IMR-90 (cell line): ENCODE data around the gene CUX1. TPM values are rescaled to one million over a fixed set of nuclear protein-coding genes. Genes with fewer than 3 reads are reported as not detected.

Experiments used
- ATAC-seq: fragments of 200-7000 bp; cut with Tn5 transposase; 2 replicates; pipeline ENCODE4 v1.9.1; 2020; ENCODE audit warnings: low read depth, mild to moderate bottlenecking, moderate library complexity
- BruUV-seq: library from RNA; stranded (reverse); fragments of 400-500 nt; replicated peaks from 2 replicates; lab custom pipeline; 2021; lab: Mats Ljungman, UMichigan
- CTCF ChIA-PET: fragments of 300-600 bp; formaldehyde crosslinking; extraction: SDS; loops from one replicate; lab custom pipeline; 2021; ENCODE audit warnings: antibody characterized with exemption; lab: Yijun Ruan, JAX
- POLR2A ChIA-PET: fragments of 300-600 bp; sonication (Branson Sonifier 250); formaldehyde crosslinking; loops from one replicate; lab custom pipeline; 2022; ENCODE audit warnings: antibody characterized with exemption; ENCODE audit not compliant: unreplicated experiment; lab: Charles Lee
- DNase-seq: peaks from one replicate; pipeline ENCODE4 v3.0.0; 2013
- H2AFZ ChIP-seq: replicated peaks from 2 replicates; pipeline ENCODE3; 2013; ENCODE audit warnings: low read length, mild to moderate bottlenecking; ENCODE audit not compliant: poor library complexity
- H2AK5ac ChIP-seq: 2 replicates; pipeline ENCODE4 v1.6.1; 2013; ENCODE audit warnings: low read depth, low read length, inconsistent platforms
- H2AK9ac ChIP-seq: replicated peaks from 2 replicates; pipeline ENCODE3; 2013; ENCODE audit warnings: mild to moderate bottlenecking, low read depth, low read length, moderate library complexity; ENCODE audit not compliant: poor library complexity
- H2BK120ac ChIP-seq: 2 replicates; pipeline ENCODE4 v1.6.1; 2013; ENCODE audit warnings: low read depth, low read length, inconsistent platforms
- H2BK15ac ChIP-seq: 3 replicates; pipeline ENCODE4 v1.6.1; 2013; ENCODE audit warnings: low read depth, low read length, inconsistent platforms
- H2BK20ac ChIP-seq: 2 replicates; pipeline ENCODE4 v1.6.1; 2013; ENCODE audit warnings: low read depth, mild to moderate bottlenecking, inconsistent platforms, low read length, moderate library complexity
- H2BK5ac ChIP-seq: 2 replicates; pipeline ENCODE4 v1.6.1; 2013; ENCODE audit warnings: mild to moderate bottlenecking, low read depth, low read length, inconsistent platforms; ENCODE audit not compliant: poor library complexity, severe bottlenecking
- H3K14ac ChIP-seq: replicated peaks from 2 replicates; pipeline ENCODE4 v1.6.1; 2013; ENCODE audit warnings: low read depth, low read length, inconsistent platforms
- H3K18ac ChIP-seq: 2 replicates; pipeline ENCODE4 v1.6.1; 2013; ENCODE audit warnings: low read depth, low read length, control low read depth
- H3K23ac ChIP-seq: 2 replicates; pipeline ENCODE4 v1.6.1; 2013; ENCODE audit warnings: low read depth, low read length, inconsistent platforms
- H3K27ac ChIP-seq: 2 replicates; pipeline ENCODE4 v1.5.1; 2013; ENCODE audit warnings: mild to moderate bottlenecking, control low read depth, low read length; ENCODE audit not compliant: insufficient read depth
- H3K27me3 ChIP-seq: 2 replicates; pipeline ENCODE4 v1.6.1; 2013; ENCODE audit warnings: low read length; ENCODE audit not compliant: control insufficient read depth, insufficient read depth
- H3K36me3 ChIP-seq: 2 replicates; pipeline ENCODE4 v1.6.1; 2013; ENCODE audit warnings: low read length, mixed read lengths; ENCODE audit not compliant: control insufficient read depth, insufficient read depth
- H3K4ac ChIP-seq: 2 replicates; pipeline ENCODE4 v1.6.1; 2013; ENCODE audit warnings: low read depth, low read length, inconsistent platforms
- H3K4me1 ChIP-seq: 2 replicates; pipeline ENCODE4 v1.6.1; 2013; ENCODE audit warnings: low read length, mixed read lengths; ENCODE audit not compliant: control insufficient read depth, insufficient read depth
- H3K4me2 ChIP-seq: 2 replicates; pipeline ENCODE4 v1.6.1; 2013; ENCODE audit warnings: low read depth, mild to moderate bottlenecking, control low read depth, low read length, moderate library complexity
- H3K4me3 ChIP-seq: 2 replicates; pipeline ENCODE4 v1.5.1; 2013; ENCODE audit warnings: low read depth, mild to moderate bottlenecking, control low read depth, low read length, moderate library complexity; ENCODE audit not compliant: insufficient read depth
- H3K56ac ChIP-seq: 2 replicates; pipeline ENCODE4 v1.6.1; 2013; ENCODE audit warnings: low read length, inconsistent platforms; ENCODE audit not compliant: insufficient read depth; ENCODE audit errors: extremely low read depth
- H3K79me1 ChIP-seq, 2 experiments: 2 replicates each; pipeline ENCODE4 v1.6.1; 2013; ENCODE audit warnings: low read length in 2 of 2, inconsistent platforms in 1 of 2, low read depth in 1 of 2
- H3K9ac ChIP-seq: 2 replicates; pipeline ENCODE4 v1.6.1; 2013; ENCODE audit warnings: low read depth, low read length, control low read depth
- H3K9me1 ChIP-seq: 2 replicates; pipeline ENCODE4 v1.6.1; 2013; ENCODE audit warnings: low read length, inconsistent platforms; ENCODE audit not compliant: insufficient read depth
- H3K9me3 ChIP-seq: 2 replicates; pipeline ENCODE4 v1.6.1; 2013; ENCODE audit warnings: low read length; ENCODE audit not compliant: control insufficient read depth, insufficient read depth
- H4K20me1 ChIP-seq: 2 replicates; pipeline ENCODE4 v1.6.1; 2013; ENCODE audit warnings: low read length, inconsistent platforms; ENCODE audit not compliant: insufficient read depth
- H4K5ac ChIP-seq: 2 replicates; pipeline ENCODE4 v1.6.1; 2013; ENCODE audit warnings: mild to moderate bottlenecking, low read depth, low read length, control low read depth
- H4K8ac ChIP-seq, 2 experiments: 2 replicates each; pipeline ENCODE4 v1.6.1; 2013; ENCODE audit warnings: low read depth in 2 of 2, low read length in 2 of 2, control low read depth in 1 of 2, inconsistent platforms in 1 of 2
- H4K91ac ChIP-seq: 2 replicates; pipeline ENCODE4 v1.6.1; 2013; ENCODE audit warnings: low read depth, low read length, inconsistent platforms; ENCODE audit not compliant: insufficient read depth
- MXI1 ChIP-seq: IDR thresholded peaks from 2 replicates; pipeline ENCODE4 v1.6.1; 2012; ENCODE audit warnings: low read depth, mild to moderate bottlenecking, low read length, moderate library complexity, borderline replicate concordance
- POLR2A ChIP-seq: IDR thresholded peaks from 2 replicates; pipeline ENCODE4 v1.6.1; 2012; ENCODE audit warnings: mild to moderate bottlenecking, low read depth, low read length
- RAD21 ChIP-seq: IDR thresholded peaks from 2 replicates; pipeline ENCODE4 v1.6.1; 2012; ENCODE audit warnings: low read length, improper control_type of control experiment
- RCOR1 ChIP-seq: IDR thresholded peaks from 2 replicates; pipeline ENCODE4 v1.6.1; 2012; ENCODE audit warnings: mild to moderate bottlenecking, low read length, improper control_type of control experiment; ENCODE audit not compliant: insufficient replicate concordance
- RFX5 ChIP-seq: IDR thresholded peaks from 2 replicates; pipeline ENCODE4 v1.8.0; 2012; ENCODE audit warnings: low read depth, mild to moderate bottlenecking, low read length, moderate library complexity
- WGBS, 2 experiments: methylation state at CpG; one replicate each; pipeline versions ENCODE4 v1.1.5 to v1.1.7; 2013; ENCODE audit warnings: missing lambda C conversion rate in 2 of 2; ENCODE audit not compliant: insufficient read length in 1 of 2; ENCODE audit errors: extremely low coverage in 2 of 2; 5-methylcytosine and 5-hydroxymethylcytosine counted together
- dilution Hi-C: fragments of 300-500 bp; cut with HindIII; formaldehyde crosslinking; loops from one replicate; pipeline ENCODE4 v1.14.3; 2018; ENCODE audit warnings: low sequenced_read_pairs; ENCODE audit not compliant: unreplicated experiment
- in situ Hi-C: fragments of 300-500 bp; cut with MboI; formaldehyde crosslinking; loops from 3 replicates; pipeline ENCODE4 v1.14.3; 2019; ENCODE audit warnings: low sequenced_read_pairs, inconsistent platforms, mixed read lengths
- intact Hi-C: fragments of 100-400 bp; cut with micrococcal nuclease; formaldehyde crosslinking; loops from 2 replicates; pipeline ENCODE4 v1.10.0; 2022
- polyA plus RNA-seq, 3 experiments: library from polyadenylated mRNA; depleted of rRNA; stranded (reverse); fragments of >200 nt; gene quantifications; 2 replicates each; pipeline ENCODE4 v1.2.3, GENCODE V29; 2012; ENCODE audit warnings: low replicate concordance in 1 of 3
- total RNA-seq: library from RNA; depleted of rRNA; stranded (reverse); fragments of >200 nt; gene quantifications from 2 replicates; pipeline ENCODE4 v1.2.3, GENCODE V29; 2012

The CUX1 gene
- total and polyA plus RNA-seq, 2 of the 4 experiments (the other 2 are of a cell fraction) = 19.7 to 46.4 TPM

GRCh38 chr7:102322202-102322715, 504.8 kb downstream of the CUX1 start:
- Histone ChIP-seq H2BK15ac (no peak overlapping the region), H3K36me3 (peaks cover 1% of the 10 kb centered on the region; the same call in 1 of the 2 replicates), H4K20me1 (no peaks in the 10 kb centered on the region), H2AK5ac (no peak overlapping the region), H3K27me3 (peaks cover 4% of the 10 kb centered on the region), H3K14ac (no peak overlapping the region), H3K56ac (no peak overlapping the region), H2AK9ac (no peak overlapping the region), H3K4me1 (no peaks in the 10 kb centered on the region), H2AFZ (no peak overlapping the region), H2BK20ac (no peak overlapping the region), H3K9ac (no peak overlapping the region), H4K5ac (no peak overlapping the region), H4K8ac (no peak overlapping the region), H2BK120ac (no peak overlapping the region), H3K18ac (no peak overlapping the region), H4K91ac (no peak overlapping the region), H3K23ac (no peak overlapping the region), H3K9me1 (peaks cover 4% of the 10 kb centered on the region; the same call in 1 of the 2 replicates), H3K27ac (no peak overlapping the region), H3K9me3 (no peaks in the 10 kb centered on the region), H3K4me3 (no peak overlapping the region), H3K4me2 (no peak overlapping the region), H2BK5ac (no peak overlapping the region), H3K4ac (no peak overlapping the region), H3K79me1 (no peaks in the 10 kb centered on the region)
- intact Hi-C loops (no loop called here), dilution Hi-C loops (no loop called here), in situ Hi-C loops (no loop called here)
- TF ChIP-seq MXI1 (no peak), RAD21 (no peak), RCOR1 (no peak), POLR2A (no peak), RFX5 (no peak)
- CTCF ChIA-PET = no interaction called here
- no CpG with 5 or more reads among the region's 8 CpGs for WGBS, 2 experiments
- DNase-seq = no peak
- ATAC-seq = no peak
- BruUV-seq = no TSS peak
- POLR2A ChIA-PET = no interaction called here
